Body of pancreas (tissue), 4 donors: ENCODE data around the gene ZFP57. TPM values are rescaled to one million over a fixed set of nuclear protein-coding genes. Genes with fewer than 3 reads are reported as not detected.

Experiments used
- ATAC-seq: fragments of 150-250 bp; one replicate; pipeline ENCODE4 v1.9.1; 2016
- DNase-seq, 4 donors: peaks; one replicate each; pipeline ENCODE4 v3.0.0-alpha.2; 2019
- H3K27ac ChIP-seq, 4 donors: fragments of 200-600 bp; sonication (generic); 1 replicate in 3 of 4; 2 replicates in 1 of 4; pipeline versions ENCODE4 v1.5.1 to v1.6.1; 2016 to 2019; ENCODE audit warnings: mild to moderate bottlenecking in 1 of 4, mixed read lengths in 1 of 4, moderate library complexity in 1 of 4
- H3K27me3 ChIP-seq, 2 donors: fragments of 200-600 bp; sonication (generic); one replicate each; pipeline ENCODE4 v1.6.0; 2016; ENCODE audit warnings: mild to moderate bottlenecking in 1 of 2
- H3K36me3 ChIP-seq, 2 donors: fragments of 200-600 bp; sonication (generic); replicated peaks in 1 of 2; 2 replicates each; pipeline ENCODE4 v1.5.1; 2016; ENCODE audit warnings: low read depth in 2 of 2; ENCODE audit not compliant: insufficient read depth in 1 of 2
- H3K4me1 ChIP-seq: fragments of 200-600 bp; sonication (generic); one replicate; pipeline ENCODE4 v1.6.0; 2016
- H3K4me3 ChIP-seq, 2 donors: fragments of 200-600 bp; sonication (generic); 1 replicate in 1 of 2; 2 replicates in 1 of 2; pipeline ENCODE4 v1.5.1; 2016 to 2019
- H3K9me3 ChIP-seq, 3 donors: fragments of 200-600 bp; sonication (generic); 1 replicate in 2 of 3; 2 replicates in 1 of 3; pipeline ENCODE4 v1.5.1; 2016
- POLR2A ChIP-seq, 3 donors: fragments of 450-650 bp; IDR thresholded peaks; one replicate each; pipeline ENCODE4 v1.6.1; 2016; ENCODE audit warnings: antibody characterized with exemption in 3 of 3, mild to moderate bottlenecking in 2 of 3
- WGBS, 2 donors: methylation state at CpG; one replicate each; pipeline ENCODE4 v1.1.5; 2017; 5-methylcytosine and 5-hydroxymethylcytosine counted together
- intact Hi-C: fragments of 100-400 bp; cut with DNase I; formaldehyde crosslinking; loops from one replicate; pipeline ENCODE4 v1.15.1; 2023
- total RNA-seq, 2 donors: library from RNA; depleted of rRNA; stranded (reverse); fragments of >200 nt; gene quantifications; one replicate each; pipeline ENCODE4 v1.1.0, GENCODE V29; 2016
- TF ChIP-seq, protein P1 (sequence below), 7 experiments: fragments of 450-650 bp in 4 of 7; fragments of 200-600 bp in 3 of 7; sonication (generic) in 3 of 7; IDR thresholded peaks; one replicate each; pipeline ENCODE4 v1.5.1; 2016 to 2019; ENCODE audit warnings: antibody characterized with exemption in 7 of 7

ZFP57 gene
- total RNA-seq, 2 donors from 2014 or later, result not detected

GRCh38 chr6:29710281-29710941 is 29.5 kb upstream of the ZFP57 start:
- Histone ChIP-seq H3K4me1 (no peaks in the 10 kb centered on the region), H3K27me3 (no peaks in the 10 kb centered on the region), H3K27ac (no peak overlapping the region), H3K36me3 (no peaks in the 10 kb centered on the region), H3K4me3 (no peak overlapping the region), H3K9me3 (no peaks in the 10 kb centered on the region)
- 68 to 70% methylated on average over 7 to 8 of the region's 8 CpGs for WGBS, 2 donors
- DNase-seq, result no peak
- TF ChIP-seq, protein P1, sequence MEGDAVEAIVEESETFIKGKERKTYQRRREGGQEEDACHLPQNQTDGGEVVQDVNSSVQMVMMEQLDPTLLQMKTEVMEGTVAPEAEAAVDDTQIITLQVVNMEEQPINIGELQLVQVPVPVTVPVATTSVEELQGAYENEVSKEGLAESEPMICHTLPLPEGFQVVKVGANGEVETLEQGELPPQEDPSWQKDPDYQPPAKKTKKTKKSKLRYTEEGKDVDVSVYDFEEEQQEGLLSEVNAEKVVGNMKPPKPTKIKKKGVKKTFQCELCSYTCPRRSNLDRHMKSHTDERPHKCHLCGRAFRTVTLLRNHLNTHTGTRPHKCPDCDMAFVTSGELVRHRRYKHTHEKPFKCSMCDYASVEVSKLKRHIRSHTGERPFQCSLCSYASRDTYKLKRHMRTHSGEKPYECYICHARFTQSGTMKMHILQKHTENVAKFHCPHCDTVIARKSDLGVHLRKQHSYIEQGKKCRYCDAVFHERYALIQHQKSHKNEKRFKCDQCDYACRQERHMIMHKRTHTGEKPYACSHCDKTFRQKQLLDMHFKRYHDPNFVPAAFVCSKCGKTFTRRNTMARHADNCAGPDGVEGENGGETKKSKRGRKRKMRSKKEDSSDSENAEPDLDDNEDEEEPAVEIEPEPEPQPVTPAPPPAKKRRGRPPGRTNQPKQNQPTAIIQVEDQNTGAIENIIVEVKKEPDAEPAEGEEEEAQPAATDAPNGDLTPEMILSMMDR (IDR thresholded peaks at IDR 0.05), result no peak
- TF ChIP-seq POLR2A (IDR thresholded peaks at IDR 0.05), result no peak
- ATAC-seq, result no peak
- intact Hi-C loops, result no loop called here

- Histone ChIP-seq H3K27me3 (no peaks in the 10 kb centered on the region), H3K27ac (no peak overlapping the region), H3K36me3 (no peaks in the 10 kb centered on the region), H3K4me3 (no peak overlapping the region), H3K4me1 (no peaks in the 10 kb centered on the region), H3K9me3 (no peaks in the 10 kb centered on the region)
- TF ChIP-seq POLR2A (IDR thresholded peaks at IDR 0.05), result no peak
- TF ChIP-seq, protein P1 (IDR thresholded peaks at IDR 0.05), result no peak
- no peak for ATAC-seq
- intact Hi-C loops, result loop anchor here (10.0 kb wide), 1 partner anchor 126 kb away; no protein-coding TSS in a partner anchor
- DNase-seq, result no peak
- WGBS, 2 donors, result 44 to 46% methylated on average over 4 of the region's 4 CpGs
Measured at GRCh38 chr6:29709188-29709587, 28.2 kb upstream of the ZFP57 start.

DNA sequence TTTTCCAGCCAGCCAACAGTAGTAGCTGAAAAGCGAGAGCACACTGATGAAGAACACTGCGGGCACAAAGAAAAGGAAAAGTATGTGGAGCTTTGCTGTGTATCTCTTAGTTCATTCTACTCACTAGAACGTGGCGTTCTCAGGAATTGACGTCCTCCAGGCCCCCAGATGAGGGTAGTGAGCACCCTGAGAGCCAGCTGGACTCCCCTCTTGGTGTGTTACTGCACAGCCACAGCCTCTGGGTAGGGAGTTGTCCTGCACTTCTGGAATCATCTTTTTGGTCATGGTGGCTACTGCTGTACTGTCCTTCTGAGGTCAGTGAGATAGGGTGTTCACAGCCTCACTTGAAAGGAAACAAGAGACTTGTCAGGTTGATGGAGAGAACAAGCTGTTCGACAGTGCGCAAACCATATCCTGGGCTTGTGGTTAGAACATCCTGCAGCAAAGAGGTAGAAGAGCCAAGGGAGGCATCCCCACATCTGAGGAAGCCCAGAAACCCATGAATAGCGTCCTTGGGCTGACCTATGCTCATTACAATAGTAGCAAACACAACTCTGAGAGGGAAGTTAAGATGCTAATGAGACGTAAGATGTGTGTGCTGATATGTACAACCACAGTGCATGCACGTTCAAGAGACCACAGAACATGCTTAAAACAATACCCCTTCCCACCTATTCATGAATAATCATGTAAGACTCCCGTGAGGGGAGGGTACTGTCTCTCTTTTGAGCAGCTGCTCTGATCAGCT is 27.7 kb upstream of the ZFP57 start:
- no peak for ATAC-seq
- no peaks in the 10 kb centered on the region for H3K4me1 ChIP-seq
- TF ChIP-seq, protein P1 (IDR thresholded peaks at IDR 0.05), result no peak
- no peak for TF ChIP-seq POLR2A (IDR thresholded peaks at IDR 0.05)
- H3K36me3 ChIP-seq, result no peaks in the 10 kb centered on the region
- peak in 2 of 4 donors; percentile 12 to 44 for DNase-seq
- WGBS, 2 donors, result 57 to 61% methylated on average over 11 of the region's 11 CpGs
- H3K4me3 ChIP-seq, result no peak overlapping the region
- no peaks in the 10 kb centered on the region for H3K9me3 ChIP-seq
- H3K27me3 ChIP-seq, result no peaks in the 10 kb centered on the region
- H3K27ac ChIP-seq, result no peak overlapping the region
- intact Hi-C loops, result loop anchor here (10.0 kb wide), 1 partner anchor 126 kb away; no protein-coding TSS in a partner anchor

GRCh38 chr6:29705389-29706231 is 24.7 kb upstream of the ZFP57 start:
- Histone ChIP-seq H3K36me3 (no peaks in the 10 kb centered on the region), H3K27ac (no peak overlapping the region), H3K4me3 (no peak overlapping the region), H3K27me3 (no peaks in the 10 kb centered on the region), H3K9me3 (no peaks in the 10 kb centered on the region), H3K4me1 (no peaks in the 10 kb centered on the region)
- ATAC-seq (peak; percentile 68), DNase-seq (peak; percentile 43 to 54 (median 48))
- intact Hi-C loops, result loop anchor here (10.0 kb wide), 1 partner anchor 129 kb away; no protein-coding TSS in a partner anchor
- WGBS, 2 donors, result 40 to 54% methylated on average over 10 of the region's 10 CpGs
- TF ChIP-seq, protein P1 (IDR thresholded peaks at IDR 0.05), result peak in 6 of 7 experiments; percentile 22 to 81 (median 65)
- no peak for TF ChIP-seq POLR2A (IDR thresholded peaks at IDR 0.05)
